Suppressor macrophage treated with lipopolysaccharide for 1 hour (primary cell): ENCODE measurements around the gene RAB5A.
"Not testable (repeated sequence)": the region's sequence is repeated elsewhere in the genome, so short reads cannot be mapped to it uniquely, and the experiment has no call there.

Experiments used
- DNase-seq, 3 donors: peaks; one replicate each; pipeline ENCODE4 v3.0.0-alpha.2; 2020 to 2022

RAB5A gene

DNA sequence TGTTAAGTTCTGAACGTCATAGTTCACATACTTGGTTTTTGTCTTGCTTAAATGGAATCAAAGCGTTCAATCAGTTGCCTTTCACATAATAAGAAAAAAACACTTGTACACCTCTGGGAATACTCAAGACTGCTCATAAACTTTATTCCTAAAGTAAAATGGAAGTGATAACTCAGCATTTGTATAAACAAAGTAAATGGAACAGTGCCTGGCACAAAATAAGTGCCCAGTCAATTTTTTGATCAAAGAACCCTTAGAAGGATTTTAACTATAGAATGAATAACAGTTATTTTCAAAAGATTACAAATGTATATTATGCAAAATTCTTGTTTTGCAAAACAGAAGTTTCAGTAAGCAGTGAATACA lies 1.3 kb downstream of the RAB5A start:
- DNase-seq = no peak

DNA sequence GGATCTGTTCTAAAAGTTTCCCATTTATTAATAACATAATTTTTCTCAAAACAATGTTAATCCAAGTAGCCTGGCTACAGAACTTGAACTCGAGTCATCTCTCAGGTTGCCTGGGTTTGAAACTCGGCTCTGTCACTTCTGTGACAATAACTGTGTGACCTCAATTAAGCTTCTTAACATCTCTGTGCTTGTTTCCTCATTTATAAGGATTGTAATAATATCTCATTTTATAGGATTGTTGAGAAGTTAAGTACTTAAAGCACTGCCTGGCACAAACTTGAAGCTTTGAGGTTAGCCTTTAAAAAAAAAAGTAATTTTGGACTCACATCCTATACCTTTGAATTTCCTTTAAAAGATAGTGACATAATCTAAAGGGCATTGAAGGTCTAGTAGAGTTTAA lies 3.4 kb downstream of the RAB5A start:
- DNase-seq = no peak

DNA sequence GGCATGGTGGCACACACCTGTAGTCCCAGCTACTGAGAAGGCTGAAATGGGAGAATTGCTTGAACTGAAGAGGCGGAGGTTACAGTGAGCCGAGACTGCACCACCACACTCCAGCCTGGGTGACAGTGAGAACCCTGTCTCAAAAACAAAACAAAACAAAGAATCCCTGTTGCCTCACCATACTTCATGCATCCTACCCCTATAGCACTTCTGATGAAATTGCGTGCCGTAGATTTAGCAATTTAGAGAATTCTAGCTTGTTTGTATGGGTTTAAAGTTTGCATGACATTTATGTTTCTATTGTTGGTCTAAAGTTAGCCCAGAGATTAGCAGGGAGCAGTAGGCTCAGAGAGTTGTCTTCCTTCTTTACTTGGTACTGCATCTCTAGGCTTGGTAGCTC lies 7.8 kb downstream of the RAB5A start:
- no peak for DNase-seq

DNA sequence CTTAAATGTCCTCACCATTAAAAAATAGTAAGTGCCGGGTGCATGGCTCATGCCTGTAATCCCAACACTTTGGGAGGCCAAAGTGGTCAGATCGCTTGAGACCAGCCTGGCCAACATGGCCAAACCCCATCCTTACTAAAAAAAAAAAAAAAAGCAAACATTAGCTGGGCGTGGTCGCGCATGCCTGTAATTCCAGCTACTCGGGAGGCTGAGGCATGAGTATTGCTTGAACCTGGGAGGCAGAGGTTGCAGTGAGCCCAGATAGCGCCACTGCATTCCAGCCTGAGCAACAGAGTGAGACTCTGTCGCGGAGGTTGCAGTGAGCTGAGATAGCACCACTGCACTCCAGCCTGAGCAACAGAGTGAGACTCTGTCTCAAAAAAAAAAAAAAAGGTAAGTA lies 10.5 kb downstream of the RAB5A start:
- not testable (repeated sequence) for DNase-seq

DNA sequence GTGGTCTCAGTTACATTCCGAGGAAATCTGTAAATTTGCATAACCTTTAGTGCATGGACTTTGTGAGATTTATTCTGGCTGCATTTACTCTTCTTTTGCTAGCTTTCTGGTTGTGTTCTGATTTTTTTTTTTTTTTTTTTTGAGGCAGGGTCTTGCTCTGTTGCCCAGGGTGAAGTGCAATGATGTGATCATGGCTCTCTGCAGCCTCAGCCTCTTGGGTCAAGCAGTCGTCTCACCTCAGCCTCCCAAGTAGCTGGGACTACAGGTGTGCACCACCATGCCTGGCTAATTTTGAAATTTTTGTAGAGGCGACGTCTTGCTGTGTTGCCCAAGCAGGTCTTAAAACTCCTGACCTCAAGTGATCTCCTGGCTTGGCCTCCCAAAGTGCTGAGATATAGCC lies 12.6 kb downstream of the RAB5A start:
- DNase-seq = no peak

DNA sequence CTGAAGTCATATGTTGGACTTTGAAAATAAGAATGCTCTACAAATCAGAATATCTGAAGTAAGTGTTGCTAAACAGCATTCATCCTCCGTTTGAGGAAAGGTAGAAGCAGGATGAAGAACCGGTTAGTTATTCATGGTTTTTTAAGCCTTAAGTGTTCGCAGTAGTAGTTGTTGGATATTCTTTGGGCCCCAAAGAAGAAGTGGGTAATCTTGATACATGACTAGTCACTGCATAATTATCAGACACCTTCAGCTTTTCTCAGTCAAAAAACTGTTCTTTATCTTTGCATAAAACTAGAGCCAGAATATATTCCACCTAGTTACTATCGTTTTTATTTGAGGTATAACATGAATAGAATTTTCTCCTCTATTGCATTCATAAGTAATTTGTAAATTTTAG lies 13.8 kb downstream of the RAB5A start:
- no peak for DNase-seq

DNA sequence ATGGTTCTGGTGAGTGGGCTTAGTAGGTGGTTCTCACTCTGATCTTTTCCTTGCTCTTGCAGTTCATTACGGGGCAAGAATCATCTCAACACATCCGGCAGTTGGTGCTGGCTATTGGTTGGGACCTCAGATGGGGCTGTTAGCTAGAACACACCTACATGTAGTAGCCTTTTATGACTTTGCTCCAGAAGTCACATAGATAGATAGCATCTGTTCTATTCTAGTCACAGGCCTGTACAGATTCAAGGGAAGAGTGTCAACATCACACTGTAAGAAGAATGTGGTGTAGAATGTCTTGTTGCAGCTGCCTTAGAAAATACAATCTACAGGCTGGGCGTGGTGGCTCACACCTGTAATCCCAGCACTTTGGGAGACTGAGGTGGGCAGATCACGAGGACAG lies 15.1 kb downstream of the RAB5A start:
- DNase-seq = no peak

DNA sequence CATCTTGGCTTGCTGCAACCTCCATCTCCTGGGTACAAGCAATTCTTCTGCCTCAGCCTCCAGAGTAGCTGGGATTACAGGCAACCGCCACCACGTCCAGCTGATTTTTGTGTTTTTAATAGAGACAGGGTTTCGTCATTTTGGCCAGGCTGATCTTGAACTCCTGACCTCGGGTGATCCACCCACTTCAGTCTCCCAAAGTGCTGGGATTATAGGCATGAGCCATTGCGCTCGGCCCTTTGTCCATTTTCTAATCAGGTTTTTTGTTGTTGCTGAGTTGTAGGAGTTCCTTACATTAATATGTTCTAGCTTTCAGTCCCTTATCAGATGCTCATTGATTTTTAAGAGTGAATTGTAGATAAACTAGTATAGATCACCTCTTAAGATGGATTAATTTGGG lies 20.3 kb downstream of the RAB5A start:
- DNase-seq = no peak

DNA sequence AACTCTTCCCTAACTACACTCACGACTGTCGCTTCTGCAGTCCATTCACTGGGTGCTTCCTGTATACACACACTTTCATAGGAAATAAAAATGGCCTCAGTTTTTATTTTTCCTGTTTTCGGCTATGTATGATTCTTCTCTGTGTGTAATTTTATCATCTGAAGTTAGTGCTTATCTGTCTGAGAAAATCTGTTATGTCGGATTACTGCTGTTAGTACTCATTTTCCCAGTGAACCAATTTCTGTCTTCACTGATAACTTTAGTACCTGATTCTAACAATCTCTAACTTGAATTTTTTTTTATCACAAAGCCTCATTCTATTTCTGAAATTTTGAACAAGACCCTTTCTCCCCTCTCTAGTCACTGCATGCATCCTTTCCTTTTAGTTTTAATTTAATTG lies 20.9 kb downstream of the RAB5A start:
- no peak for DNase-seq

DNA sequence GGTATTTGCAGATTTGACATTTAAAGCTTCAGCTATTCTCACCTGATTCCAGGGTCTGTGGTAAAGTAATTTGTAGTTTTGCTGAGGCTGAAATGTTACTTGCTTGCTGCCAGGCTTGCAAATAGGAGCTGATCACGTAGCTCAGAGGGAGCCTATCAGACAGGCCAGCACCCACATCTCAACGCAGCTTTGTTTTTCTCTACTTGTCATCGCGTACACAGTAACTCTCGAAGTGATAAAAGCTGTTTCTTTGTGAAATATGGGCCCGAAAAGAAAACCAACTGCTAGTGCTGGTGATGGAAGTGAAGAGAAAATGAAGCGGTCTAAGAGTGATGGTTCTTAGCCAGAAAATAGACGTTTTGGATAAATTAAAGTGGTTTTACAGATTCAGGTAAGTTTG lies 23.4 kb downstream of the RAB5A start:
- no peak for DNase-seq

DNA sequence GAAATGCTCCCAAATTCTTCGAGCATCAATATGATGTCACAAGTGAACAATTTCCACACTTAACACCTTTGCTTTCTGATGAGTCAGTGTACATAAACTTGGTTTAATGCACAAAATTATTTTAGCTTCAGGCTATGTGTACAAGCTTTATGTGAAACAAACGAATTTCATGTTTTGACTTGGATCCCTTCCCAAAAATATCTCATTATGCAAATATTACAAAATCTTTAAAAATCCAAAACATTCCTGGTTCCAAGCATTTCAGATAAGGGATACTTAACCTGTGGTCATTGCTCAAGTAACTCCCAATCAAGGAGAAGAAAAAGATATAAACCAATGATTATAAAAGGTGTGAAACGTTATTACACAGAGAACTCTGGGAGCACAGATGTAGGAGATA lies 25.2 kb downstream of the RAB5A start:
- no peak for DNase-seq

DNA sequence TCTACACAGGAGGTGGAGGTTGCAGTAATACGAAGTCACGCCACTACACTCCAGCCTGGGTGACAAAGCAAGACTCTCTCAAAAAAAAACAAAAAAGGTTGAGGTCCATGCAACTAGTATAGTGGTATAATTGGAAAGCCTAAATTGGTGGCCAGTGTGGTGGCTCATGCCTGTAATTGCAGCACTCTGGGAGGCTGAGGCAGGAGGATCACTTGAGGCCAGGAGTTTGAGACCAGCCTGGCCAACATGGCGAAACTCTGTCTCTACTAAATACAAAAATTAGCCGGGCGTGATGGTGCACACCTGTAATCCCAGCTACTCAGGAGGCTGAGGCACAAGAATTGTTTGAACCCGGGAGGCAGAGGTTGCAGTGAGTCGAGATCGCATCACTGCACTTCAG lies 42.0 kb downstream of the RAB5A start:
- not testable (repeated sequence) for DNase-seq

DNA sequence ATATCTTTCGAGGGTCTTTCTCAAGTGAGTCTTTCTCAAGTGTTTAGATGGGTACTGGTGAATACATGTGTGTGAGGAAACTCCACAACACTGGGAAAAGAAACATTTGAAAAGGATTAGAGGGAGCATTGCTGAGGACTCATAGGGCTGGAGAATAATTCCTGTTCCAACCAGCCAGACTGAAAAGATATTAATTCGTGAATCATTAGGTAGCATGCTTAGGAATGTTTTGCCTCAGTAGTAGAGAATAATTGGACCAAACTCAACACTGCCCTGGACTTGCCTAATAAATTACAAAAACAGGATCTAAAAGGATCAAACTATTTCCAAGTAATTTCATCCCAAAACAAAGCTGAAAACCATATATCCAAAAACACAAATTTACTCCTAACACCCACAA lies 47.9 kb downstream of the RAB5A start:
- no peak for DNase-seq

DNA sequence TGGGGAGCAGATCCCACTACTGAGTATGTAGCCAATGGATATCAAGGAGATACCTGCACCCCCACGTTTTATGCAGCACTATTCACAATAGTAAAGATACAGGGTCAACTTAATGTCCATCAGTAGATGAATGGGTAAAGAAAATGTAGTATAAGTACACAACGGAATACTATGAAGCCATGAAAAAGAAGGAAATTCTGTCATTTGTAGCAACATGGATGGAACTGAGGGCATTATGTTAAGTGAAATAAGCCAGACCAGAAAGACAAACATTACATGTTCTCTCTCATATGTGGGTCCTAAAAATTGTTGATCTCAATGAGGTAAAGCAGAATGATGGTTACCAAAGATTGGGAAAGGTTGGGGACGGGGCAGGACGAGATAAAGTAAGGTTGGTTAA lies 50.6 kb downstream of the RAB5A start:
- DNase-seq = no peak

DNA sequence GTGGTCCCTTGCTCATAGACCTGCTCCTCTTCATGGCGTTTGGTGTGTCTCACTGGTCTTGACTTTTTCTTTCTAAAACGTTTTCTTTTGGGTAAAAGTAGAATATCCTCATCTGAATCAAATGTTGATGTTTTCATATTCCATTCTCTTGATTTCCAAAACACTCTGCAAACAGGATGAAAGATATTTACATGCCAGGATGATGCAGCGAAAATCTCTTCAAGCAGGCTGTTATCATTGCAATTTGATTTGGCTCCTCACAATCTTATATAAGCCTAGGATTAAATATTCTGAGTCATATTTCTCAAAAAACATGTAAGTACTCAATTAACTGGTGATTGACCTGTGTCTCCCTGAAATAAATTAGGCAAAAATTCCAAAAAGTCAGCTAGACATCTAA lies 55.0 kb downstream of the RAB5A start:
- DNase-seq = no peak

DNA sequence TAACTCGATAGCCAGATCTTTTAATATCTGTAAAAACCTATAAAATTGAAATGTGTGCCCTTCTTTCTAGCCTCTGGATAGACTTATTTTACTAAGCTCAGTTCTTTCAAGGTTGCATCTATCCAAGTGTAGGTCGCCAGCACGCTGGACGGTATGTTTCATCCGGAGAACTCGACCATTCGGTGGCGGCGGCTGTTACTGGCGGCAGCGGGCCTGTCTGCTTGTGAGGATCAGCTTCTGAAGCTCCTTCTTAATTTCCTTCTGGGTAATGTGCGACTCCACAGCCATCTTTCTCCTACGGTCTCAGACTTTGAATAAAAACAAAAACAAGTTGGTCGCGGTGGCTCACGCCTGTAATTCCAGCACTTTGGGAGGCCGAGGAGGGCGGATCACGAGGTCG lies 61.1 kb downstream of the RAB5A start:
- no peak for DNase-seq

DNA sequence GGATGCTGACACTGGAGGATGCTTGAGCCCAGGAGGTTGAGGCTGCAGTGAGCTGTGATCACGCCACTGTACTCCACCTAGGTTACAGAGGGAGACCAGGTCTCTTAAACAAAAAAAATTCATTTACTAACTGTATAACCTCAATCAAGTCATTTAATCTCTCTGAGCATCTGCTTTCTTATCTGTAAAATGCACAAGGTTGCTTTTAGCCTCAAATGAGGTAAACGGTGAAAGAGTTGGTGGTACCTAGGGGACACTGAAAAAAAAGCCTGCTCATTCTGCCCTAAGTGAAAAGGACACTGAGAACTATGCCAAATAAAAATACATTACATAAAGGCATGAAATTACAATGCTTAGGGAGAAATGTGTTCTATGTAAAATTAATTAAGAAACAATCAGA lies 61.7 kb downstream of the RAB5A start:
- no peak for DNase-seq

DNA sequence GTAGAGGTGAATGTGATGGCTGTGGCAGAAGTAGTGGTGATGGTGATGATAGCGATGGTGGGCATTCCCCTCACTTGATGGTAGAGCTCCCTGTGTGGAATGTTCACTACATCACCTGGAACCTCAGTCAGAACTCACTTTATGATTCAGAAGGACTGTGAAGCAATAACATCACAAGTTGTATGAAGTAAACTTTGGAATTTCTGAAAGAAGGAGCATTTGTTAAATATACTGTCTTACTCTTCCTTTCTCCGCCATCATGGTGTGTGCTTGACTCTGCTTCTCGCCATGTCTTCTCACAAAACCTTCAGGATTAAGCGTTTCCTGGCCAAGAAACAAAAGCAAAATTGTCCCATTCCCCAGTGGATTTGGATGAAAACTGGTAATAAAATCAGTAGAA lies 65.3 kb downstream of the RAB5A start, which contains the start of gene PP2D1:
Gene PP2D1 (minus strand): TSS at position 101 of the 400 bp plus-strand sequence. CDS start 192 bp downstream, outside the sequence.
- no peak for DNase-seq

DNA sequence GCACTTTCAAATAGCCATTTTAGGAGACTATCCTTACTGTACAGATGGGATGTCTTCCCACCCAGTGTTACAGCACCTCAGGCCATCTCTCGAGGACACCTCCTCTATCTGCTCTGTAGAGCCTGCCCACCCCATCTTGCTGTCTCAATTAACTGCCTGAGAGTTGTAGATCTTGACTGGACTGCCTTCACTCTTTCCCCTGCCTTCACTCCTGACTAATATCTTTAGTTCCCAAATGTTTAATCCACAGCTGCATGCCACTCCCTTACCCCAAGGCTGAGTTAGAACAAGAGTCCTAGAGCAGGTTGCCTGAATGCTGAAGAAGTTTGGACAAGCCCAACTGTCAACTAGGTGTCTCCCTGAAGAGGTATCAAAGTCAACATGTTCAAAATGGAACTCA lies 66.5 kb downstream of the RAB5A start:
- DNase-seq = no peak

DNA sequence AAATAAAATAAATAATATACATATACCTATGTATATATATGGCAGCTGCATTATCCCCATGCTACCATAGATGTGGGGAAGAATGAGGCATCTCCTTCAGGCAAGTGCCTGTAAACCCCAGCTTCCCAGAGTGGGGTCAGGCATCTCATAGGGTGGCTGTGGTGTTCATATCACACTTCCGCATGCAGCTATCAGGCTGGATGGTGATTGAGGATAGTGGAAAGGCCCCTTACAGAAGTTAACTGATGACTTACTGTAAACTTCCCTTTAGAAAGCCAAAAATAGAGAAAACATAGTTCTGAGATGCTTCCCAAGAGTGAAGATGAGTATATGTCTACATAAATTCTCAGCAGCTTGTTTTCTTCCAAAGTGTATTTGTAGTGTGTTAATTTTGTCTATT lies 68.6 kb downstream of the RAB5A start:
- no peak for DNase-seq

DNA sequence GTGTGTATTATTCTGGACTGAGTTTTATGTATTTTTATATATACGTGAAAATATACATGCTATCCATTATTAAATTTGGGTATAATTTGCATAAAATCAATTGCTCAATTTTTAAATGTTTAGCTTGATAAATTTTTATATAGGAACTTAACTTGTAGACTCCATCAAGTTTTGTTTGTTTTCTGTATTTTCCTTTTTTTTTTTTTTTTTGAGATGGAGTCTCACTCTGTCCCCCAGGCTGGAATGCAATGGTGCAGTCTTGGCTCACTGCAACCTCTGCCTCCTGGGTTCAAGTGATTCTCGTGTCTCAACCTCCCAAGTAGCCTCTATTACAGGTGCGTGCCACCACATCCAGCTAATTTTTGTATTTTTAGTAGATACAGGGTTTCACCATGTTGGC lies 69.2 kb downstream of the RAB5A start:
- not testable (repeated sequence) for DNase-seq

DNA sequence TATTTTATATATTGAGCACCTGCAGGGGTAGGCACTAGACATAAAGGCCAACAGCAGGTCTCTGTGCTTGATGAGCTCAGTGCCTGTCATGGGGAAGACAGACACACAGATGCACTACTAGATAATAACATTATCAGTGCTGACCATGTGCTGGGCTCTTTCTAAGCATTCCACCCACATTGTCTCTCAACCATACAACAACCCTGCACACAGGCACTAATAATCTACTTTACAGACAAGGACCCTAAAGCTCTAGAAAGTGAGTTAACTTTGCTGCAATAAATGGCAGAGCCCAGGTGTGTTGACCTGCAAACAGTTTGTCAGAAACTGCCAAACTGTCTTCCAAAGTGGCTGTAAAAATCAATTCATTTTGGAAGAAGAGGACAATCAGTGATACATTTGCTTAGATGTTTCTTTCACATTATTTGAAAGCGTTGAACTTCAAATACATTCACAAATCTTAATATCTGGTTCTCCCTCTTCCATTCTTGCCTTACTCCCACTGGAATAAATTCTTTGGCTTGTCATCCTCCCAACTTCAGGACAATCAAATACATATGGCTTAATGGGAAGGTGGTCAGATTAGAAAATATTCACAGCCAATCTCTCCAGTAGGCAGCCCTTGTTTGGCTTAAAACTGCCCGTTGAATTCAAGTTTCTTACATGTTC lies 76.2 kb downstream of the RAB5A start:
- DNase-seq = no peak

DNA sequence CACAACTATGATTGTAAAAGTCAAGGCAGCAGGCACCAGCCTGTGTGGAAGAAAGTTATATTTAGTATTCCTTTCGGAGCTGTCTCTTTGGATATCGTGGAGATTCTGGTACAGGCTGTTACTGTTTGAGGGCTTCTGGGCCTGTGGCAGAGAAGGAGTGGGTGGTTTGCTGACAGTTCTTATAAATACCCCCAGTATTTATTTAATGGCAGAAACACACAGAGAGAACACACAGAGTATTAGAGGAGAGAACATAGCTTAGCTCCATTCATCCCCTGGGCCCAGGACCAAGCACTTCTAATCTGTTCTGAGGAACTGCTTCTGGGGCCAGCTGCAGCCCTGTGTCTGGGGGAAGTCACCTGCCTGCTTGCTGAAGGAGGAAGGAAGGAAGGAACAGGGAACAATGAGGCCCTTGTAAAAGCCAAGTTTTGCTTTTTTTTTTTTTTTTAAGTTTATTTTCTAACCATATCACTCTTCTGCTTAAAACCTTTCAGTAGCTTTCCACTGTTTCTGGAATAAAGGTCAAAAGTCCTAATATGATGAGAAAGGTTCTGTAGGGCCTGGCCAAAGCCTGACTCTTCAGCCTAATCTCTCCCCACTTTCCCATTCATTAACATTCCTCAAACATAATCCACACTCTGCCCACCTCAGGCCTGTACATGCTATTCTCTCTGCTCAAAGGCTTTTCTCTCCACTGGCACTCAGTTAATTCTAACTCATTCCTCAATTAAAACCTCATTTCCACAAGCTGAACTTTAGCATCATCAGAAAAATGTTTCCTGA lies 76.9 kb downstream of the RAB5A start:
- peak in 1 of 3 donors; percentile 21 for DNase-seq

DNA sequence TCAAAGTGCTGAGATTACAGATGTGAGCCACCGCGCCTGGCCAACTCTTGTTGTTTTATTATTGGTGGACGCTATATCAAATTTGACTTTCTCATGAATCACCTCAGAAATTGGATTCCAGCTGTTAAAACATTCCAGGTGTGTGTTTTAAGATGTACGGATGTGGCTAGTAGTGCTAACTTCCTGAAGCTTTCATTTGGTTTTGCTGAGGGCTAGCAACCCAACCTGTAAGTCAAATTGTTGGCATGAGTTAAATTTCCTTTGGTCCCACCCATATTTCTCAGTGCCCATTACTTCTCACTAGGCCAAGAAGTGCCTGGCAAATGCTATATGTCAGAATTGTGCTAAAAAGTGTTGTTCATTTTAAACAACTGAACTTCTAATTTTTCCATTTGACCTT lies 80.2 kb downstream of the RAB5A start:
- no peak for DNase-seq

DNA sequence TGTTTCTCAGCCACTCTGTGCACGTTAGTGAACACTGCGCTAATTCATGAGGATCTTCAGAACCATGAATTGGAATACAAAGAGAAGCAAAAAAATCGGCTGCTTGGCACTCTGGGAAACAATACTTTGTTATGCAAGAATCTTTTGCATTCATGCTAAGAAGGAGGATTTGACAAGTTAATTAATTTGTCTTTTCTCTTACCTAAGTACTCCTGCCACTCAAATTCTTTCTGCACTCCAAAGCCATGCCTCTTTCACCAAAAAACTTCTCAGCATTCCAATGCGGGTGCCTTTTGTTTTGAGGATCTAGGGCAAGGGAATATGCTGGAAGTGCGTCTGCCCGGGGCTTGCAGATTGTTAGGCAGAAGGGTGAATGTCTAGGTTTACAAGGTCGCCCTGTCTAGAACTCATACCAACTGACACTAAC lies 82.0 kb downstream of the RAB5A start:
- no peak for DNase-seq
